Activated CD4-positive, alpha-beta T cell treated with anti-CD3 and anti-CD28 coated beads, Interleukin-2, Interleukin-6, amounts not matched to agents 100 ng/mL and 50 ng/mL, durations not matched to agents 16 hours and 8 hours (primary cell): ENCODE results near the gene EXOSC6.
"Not testable (repeated sequence)": the region's sequence is repeated elsewhere in the genome, so short reads cannot be mapped to it uniquely, and the experiment has no call there.

Experiments used
- DNase-seq: peaks from one replicate; pipeline ENCODE4 v3.0.0-alpha.2; 2020

Gene EXOSC6

GRCh38 chr16:70198230-70198629 is 53.5 kb downstream of the EXOSC6 start:
- DNase-seq, result not testable (repeated sequence)

GRCh38 chr16:70197611-70198010 is 54.1 kb downstream of the EXOSC6 start:
- DNase-seq, result not testable (repeated sequence)
